ENCODE measurements around the gene C1orf53.
"Not testable (repeated sequence)": the region's sequence is repeated elsewhere in the genome, so short reads cannot be mapped to it uniquely, and the experiment has no call there.

The C1orf53 gene

GRCh38 chr1:197902454-197903195 lies at the start of gene C1orf53:
Gene C1orf53, plus strand, starts transcription at chr1:197902630. Its CDS starts 20 bp downstream, at chr1:197902650.
- peak; percentile 72 to 73 for DNase-seq

GRCh38 chr1:197855751-197856150 lies 46.7 kb upstream of the C1orf53 start:
- not testable (repeated sequence) for DNase-seq

GRCh38 chr1:197857477-197857876 lies 45.0 kb upstream of the C1orf53 start:
- no peak for DNase-seq

- DNase-seq, result no peak
Observed at GRCh38 chr1:197859024-197859423, 43.4 kb upstream of the C1orf53 start.

- DNase-seq, result no peak
Observed at GRCh38 chr1:197862221-197862620, 40.2 kb upstream of the C1orf53 start.

- no peak for DNase-seq
Observed at GRCh38 chr1:197862671-197863070, 39.8 kb upstream of the C1orf53 start.

GRCh38 chr1:197865809-197866208 lies 36.6 kb upstream of the C1orf53 start:
- DNase-seq, result no peak

- DNase-seq, result peak; percentile 11 to 20
Observed at GRCh38 chr1:197868751-197869489, 33.5 kb upstream of the C1orf53 start.

- DNase-seq, result no peak
Observed at GRCh38 chr1:197869490-197870077, 32.8 kb upstream of the C1orf53 start.

GRCh38 chr1:197876894-197877293 lies 25.5 kb upstream of the C1orf53 start:
- no peak for DNase-seq

GRCh38 chr1:197880385-197880784 lies 22.0 kb upstream of the C1orf53 start:
- DNase-seq, result not testable (repeated sequence)

GRCh38 chr1:197882241-197882640 lies 20.2 kb upstream of the C1orf53 start:
- not testable (repeated sequence) for DNase-seq

- no peak for DNase-seq
Observed at GRCh38 chr1:197884173-197884572, 18.3 kb upstream of the C1orf53 start.

- DNase-seq, result no peak
Observed at GRCh38 chr1:197890936-197891335, 11.5 kb upstream of the C1orf53 start.

GRCh38 chr1:197892684-197893083 lies 9.7 kb upstream of the C1orf53 start:
- DNase-seq, result no peak

GRCh38 chr1:197896301-197896700 lies 6.1 kb upstream of the C1orf53 start:
- DNase-seq, result no peak

- DNase-seq, result no peak
Observed at GRCh38 chr1:197899037-197899436, 3.4 kb upstream of the C1orf53 start.

- DNase-seq, result no peak
Observed at GRCh38 chr1:197902131-197902453, 338 bp upstream of the C1orf53 start.

GRCh38 chr1:197903196-197903514 lies 725 bp downstream of the C1orf53 start:
- DNase-seq, result no peak

- DNase-seq, result no peak
Observed at GRCh38 chr1:197904126-197904787, 1.8 kb downstream of the C1orf53 start.

- no peak for DNase-seq
Observed at GRCh38 chr1:197905699-197906351, 3.4 kb downstream of the C1orf53 start.

GRCh38 chr1:197907846-197908616 lies 5.6 kb downstream of the C1orf53 start:
- DNase-seq, result no peak

Measured in stimulated activated CD4-positive, alpha-beta T cell treated with anti-CD3 and anti-CD28 coated beads, Interleukin-2, amount 100 ng/mL, for 48 hours (primary cell).